WTC11 (cell line): Measurements from ENCODE around the gene KIAA1755. TPM values are rescaled to one million over a fixed set of nuclear protein-coding genes. Genes with fewer than 3 reads are reported as not detected.

Experiments used
- ATAC-seq: fragments of 200-7000 bp; cut with Tn5 transposase; 2 replicates; pipeline ENCODE4 v1.10.0; 2021; ENCODE audit warnings: mild to moderate bottlenecking, moderate library complexity
- CTCF ChIA-PET: fragments of 300-600 bp; sonication (Branson Sonifier 250); formaldehyde crosslinking; loops from one replicate; lab custom pipeline; 2021; ENCODE audit warnings: antibody characterized with exemption; lab: Charles Lee
- POLR2A ChIA-PET: fragments of 350-600 bp; sonication (Branson Sonifier 250); formaldehyde crosslinking; loops from one replicate; lab custom pipeline; 2021; ENCODE audit warnings: antibody characterized with exemption; lab: Charles Lee
- DNase-seq: peaks from one replicate; pipeline ENCODE4 v3.0.0; 2021; ENCODE audit warnings: low spot score
- H3K27ac Mint-ChIP-seq: 2 replicates; pipeline ENCODE4 v1.8.0; 2021; ENCODE audit warnings: mixed read lengths
- H3K27me3 Mint-ChIP-seq: 2 replicates; pipeline ENCODE4 v1.8.0; 2021; ENCODE audit warnings: low read depth, mild to moderate bottlenecking, moderate library complexity, mixed read lengths
- H3K36me3 Mint-ChIP-seq: 2 replicates; pipeline ENCODE4 v1.8.0; 2021; ENCODE audit warnings: mixed read lengths
- H3K4me1 Mint-ChIP-seq: 2 replicates; pipeline ENCODE4 v1.8.0; 2022; ENCODE audit warnings: mixed read lengths
- H3K4me3 Mint-ChIP-seq: 2 replicates; pipeline ENCODE4 v1.8.0; 2021; ENCODE audit warnings: mild to moderate bottlenecking, moderate library complexity, mixed read lengths
- H3K9me3 Mint-ChIP-seq: 2 replicates; pipeline ENCODE4 v1.8.0; 2021; ENCODE audit warnings: mixed read lengths
- ESRRA ChIP-seq: sonication (generic); formaldehyde crosslinking; IDR thresholded peaks from 2 replicates; pipeline ENCODE4 v1.8.1; 2022; ENCODE audit warnings: mild to moderate bottlenecking, missing genetic modification reagents, borderline replicate concordance
- ETV6 ChIP-seq: sonication (generic); formaldehyde crosslinking; IDR thresholded peaks from 2 replicates; pipeline ENCODE4 v1.8.1; 2022; ENCODE audit warnings: mild to moderate bottlenecking, missing genetic modification reagents
- FOXP1 ChIP-seq: sonication (generic); formaldehyde crosslinking; IDR thresholded peaks from 2 replicates; pipeline ENCODE4 v1.8.0; 2022; ENCODE audit warnings: missing genetic modification reagents, mild to moderate bottlenecking, moderate library complexity, borderline replicate concordance
- GTF2I ChIP-seq: fragments of 250-450 bp; sonication (Bioruptor Pico); conservative IDR thresholded peaks from 2 replicates; pipeline ENCODE4 v1.4.0; 2021; ENCODE audit warnings: mild to moderate bottlenecking
- NFATC4 ChIP-seq: fragments of 250-450 bp; sonication (Bioruptor Pico); IDR thresholded peaks from 2 replicates; pipeline ENCODE4 v1.9.0; 2021; ENCODE audit warnings: mild to moderate bottlenecking
- PRRX2 ChIP-seq: fragments of 250-450 bp; sonication (Bioruptor Pico); IDR thresholded peaks from 2 replicates; pipeline ENCODE4 v1.8.0; 2021; ENCODE audit warnings: mild to moderate bottlenecking
- TCF7 ChIP-seq: sonication (generic); formaldehyde crosslinking; IDR thresholded peaks from 2 replicates; pipeline ENCODE4 v1.8.0; 2022; ENCODE audit warnings: mild to moderate bottlenecking, low read depth, missing genetic modification reagents, moderate library complexity
- ZNF121 ChIP-seq: sonication (generic); formaldehyde crosslinking; IDR thresholded peaks from 2 replicates; pipeline ENCODE4 v1.8.0; 2023; ENCODE audit warnings: missing genetic modification reagents
- ZNF138 ChIP-seq: sonication (generic); formaldehyde crosslinking; conservative IDR thresholded peaks from 2 replicates; pipeline ENCODE4 v1.8.1; 2022; ENCODE audit warnings: mild to moderate bottlenecking, moderate library complexity, missing genetic modification reagents
- ZNF263 ChIP-seq: sonication (generic); formaldehyde crosslinking; IDR thresholded peaks from 2 replicates; pipeline ENCODE4 v1.8.1; 2022; ENCODE audit warnings: low read depth, mild to moderate bottlenecking, moderate library complexity, missing genetic modification reagents
- ZNF416 ChIP-seq: fragments of 250-450 bp; sonication (Bioruptor Pico); IDR thresholded peaks from 2 replicates; pipeline ENCODE4 v1.9.0; 2021; ENCODE audit warnings: mild to moderate bottlenecking, inconsistent platforms
- total RNA-seq: library from RNA; stranded (reverse); gene quantifications from 3 replicates; pipeline ENCODE4 v1.2.3, GENCODE V29; 2021
- TF ChIP-seq, protein P1 (sequence below): fragments of 250-450 bp; sonication (Bioruptor Pico); IDR thresholded peaks from 2 replicates; pipeline ENCODE4 v1.9.0; 2021; ENCODE audit warnings: moderate library complexity, mild to moderate bottlenecking, inconsistent platforms, borderline replicate concordance
- TF ChIP-seq, protein P2 (sequence below): fragments of 250-450 bp; sonication (Bioruptor Pico); IDR thresholded peaks from 2 replicates; pipeline ENCODE4 v1.9.0; 2021; ENCODE audit warnings: mild to moderate bottlenecking, borderline replicate concordance
- TF ChIP-seq, protein P3 (sequence below): sonication (generic); formaldehyde crosslinking; IDR thresholded peaks from 2 replicates; pipeline ENCODE4 v1.8.1; 2022; ENCODE audit warnings: low read depth, mild to moderate bottlenecking, moderate library complexity, missing genetic modification reagents, borderline replicate concordance
- TF ChIP-seq, protein P4 (sequence below): sonication (generic); formaldehyde crosslinking; IDR thresholded peaks from 2 replicates; pipeline ENCODE4 v1.8.1; 2023; ENCODE audit warnings: mild to moderate bottlenecking, missing genetic modification reagents
- TF ChIP-seq, protein P5 (sequence below): sonication (generic); formaldehyde crosslinking; IDR thresholded peaks from 2 replicates; pipeline ENCODE4 v1.8.1; 2022; ENCODE audit warnings: mild to moderate bottlenecking, missing genetic modification reagents, moderate library complexity, borderline replicate concordance
- TF ChIP-seq, protein P6 (sequence below): fragments of 250-450 bp; sonication (Bioruptor Pico); IDR thresholded peaks from 2 replicates; pipeline ENCODE4 v1.9.0; 2021; ENCODE audit warnings: mild to moderate bottlenecking
- TF ChIP-seq, protein P7 (sequence below): sonication (generic); formaldehyde crosslinking; IDR thresholded peaks from 2 replicates; pipeline ENCODE4 v1.8.0; 2022; ENCODE audit warnings: mild to moderate bottlenecking, missing genetic modification reagents
- TF ChIP-seq, protein P8 (sequence below): sonication (generic); formaldehyde crosslinking; IDR thresholded peaks from 2 replicates; pipeline ENCODE4 v1.8.0; 2023; ENCODE audit warnings: missing genetic modification reagents

The KIAA1755 gene
- total RNA-seq, 1 experiment from 2014 or later = 0.50 TPM

DNA sequence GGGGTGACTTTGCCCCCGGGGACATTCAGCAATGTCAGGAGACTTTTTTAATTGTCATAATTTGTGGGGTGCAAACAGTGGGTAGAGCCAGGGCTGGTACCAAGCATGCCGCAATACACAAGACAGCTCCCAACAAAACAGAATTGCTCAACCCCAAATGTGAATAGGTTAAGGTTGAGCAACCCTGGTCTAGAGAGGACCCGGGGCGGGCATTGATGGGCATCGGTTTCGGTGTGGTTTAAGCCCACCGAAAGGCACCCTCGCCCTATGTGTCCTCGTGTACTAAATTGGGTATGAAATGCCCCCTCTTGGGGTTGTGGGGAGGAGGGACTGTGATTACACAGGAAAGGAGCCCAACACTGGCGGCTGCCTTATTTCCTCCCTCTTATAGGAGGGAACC, 36.0 kb downstream of the KIAA1755 start:
- no peaks in the 10 kb centered on the region for H3K4me1 Mint-ChIP-seq
- H3K36me3 Mint-ChIP-seq = no peaks in the 10 kb centered on the region
- DNase-seq = no peak
- peaks cover 4% of the 10 kb centered on the region for H3K9me3 Mint-ChIP-seq
- TF ChIP-seq ZNF138 (CRISPR knock-in tag) = no peak
- TF ChIP-seq FOXP1 = no peak
- TF ChIP-seq, protein P1, sequence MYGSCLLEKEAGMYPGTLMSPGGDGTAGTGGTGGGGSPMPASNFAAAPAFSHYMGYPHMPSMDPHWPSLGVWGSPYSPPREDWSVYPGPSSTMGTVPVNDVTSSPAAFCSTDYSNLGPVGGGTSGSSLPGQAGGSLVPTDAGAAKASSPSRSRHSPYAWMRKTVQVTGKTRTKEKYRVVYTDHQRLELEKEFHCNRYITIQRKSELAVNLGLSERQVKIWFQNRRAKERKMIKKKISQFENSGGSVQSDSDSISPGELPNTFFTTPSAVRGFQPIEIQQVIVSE = no peak
- TF ChIP-seq, protein P2, sequence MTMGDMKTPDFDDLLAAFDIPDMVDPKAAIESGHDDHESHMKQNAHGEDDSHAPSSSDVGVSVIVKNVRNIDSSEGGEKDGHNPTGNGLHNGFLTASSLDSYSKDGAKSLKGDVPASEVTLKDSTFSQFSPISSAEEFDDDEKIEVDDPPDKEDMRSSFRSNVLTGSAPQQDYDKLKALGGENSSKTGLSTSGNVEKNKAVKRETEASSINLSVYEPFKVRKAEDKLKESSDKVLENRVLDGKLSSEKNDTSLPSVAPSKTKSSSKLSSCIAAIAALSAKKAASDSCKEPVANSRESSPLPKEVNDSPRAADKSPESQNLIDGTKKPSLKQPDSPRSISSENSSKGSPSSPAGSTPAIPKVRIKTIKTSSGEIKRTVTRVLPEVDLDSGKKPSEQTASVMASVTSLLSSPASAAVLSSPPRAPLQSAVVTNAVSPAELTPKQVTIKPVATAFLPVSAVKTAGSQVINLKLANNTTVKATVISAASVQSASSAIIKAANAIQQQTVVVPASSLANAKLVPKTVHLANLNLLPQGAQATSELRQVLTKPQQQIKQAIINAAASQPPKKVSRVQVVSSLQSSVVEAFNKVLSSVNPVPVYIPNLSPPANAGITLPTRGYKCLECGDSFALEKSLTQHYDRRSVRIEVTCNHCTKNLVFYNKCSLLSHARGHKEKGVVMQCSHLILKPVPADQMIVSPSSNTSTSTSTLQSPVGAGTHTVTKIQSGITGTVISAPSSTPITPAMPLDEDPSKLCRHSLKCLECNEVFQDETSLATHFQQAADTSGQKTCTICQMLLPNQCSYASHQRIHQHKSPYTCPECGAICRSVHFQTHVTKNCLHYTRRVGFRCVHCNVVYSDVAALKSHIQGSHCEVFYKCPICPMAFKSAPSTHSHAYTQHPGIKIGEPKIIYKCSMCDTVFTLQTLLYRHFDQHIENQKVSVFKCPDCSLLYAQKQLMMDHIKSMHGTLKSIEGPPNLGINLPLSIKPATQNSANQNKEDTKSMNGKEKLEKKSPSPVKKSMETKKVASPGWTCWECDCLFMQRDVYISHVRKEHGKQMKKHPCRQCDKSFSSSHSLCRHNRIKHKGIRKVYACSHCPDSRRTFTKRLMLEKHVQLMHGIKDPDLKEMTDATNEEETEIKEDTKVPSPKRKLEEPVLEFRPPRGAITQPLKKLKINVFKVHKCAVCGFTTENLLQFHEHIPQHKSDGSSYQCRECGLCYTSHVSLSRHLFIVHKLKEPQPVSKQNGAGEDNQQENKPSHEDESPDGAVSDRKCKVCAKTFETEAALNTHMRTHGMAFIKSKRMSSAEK (CRISPR knock-in tag) = no peak
- TF ChIP-seq, protein P3, sequence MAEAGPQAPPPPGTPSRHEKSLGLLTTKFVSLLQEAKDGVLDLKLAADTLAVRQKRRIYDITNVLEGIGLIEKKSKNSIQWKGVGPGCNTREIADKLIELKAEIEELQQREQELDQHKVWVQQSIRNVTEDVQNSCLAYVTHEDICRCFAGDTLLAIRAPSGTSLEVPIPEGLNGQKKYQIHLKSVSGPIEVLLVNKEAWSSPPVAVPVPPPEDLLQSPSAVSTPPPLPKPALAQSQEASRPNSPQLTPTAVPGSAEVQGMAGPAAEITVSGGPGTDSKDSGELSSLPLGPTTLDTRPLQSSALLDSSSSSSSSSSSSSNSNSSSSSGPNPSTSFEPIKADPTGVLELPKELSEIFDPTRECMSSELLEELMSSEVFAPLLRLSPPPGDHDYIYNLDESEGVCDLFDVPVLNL (CRISPR knock-in tag) = no peak
- no peak for TF ChIP-seq TCF7 (CRISPR knock-in tag)
- TF ChIP-seq, protein P4, sequence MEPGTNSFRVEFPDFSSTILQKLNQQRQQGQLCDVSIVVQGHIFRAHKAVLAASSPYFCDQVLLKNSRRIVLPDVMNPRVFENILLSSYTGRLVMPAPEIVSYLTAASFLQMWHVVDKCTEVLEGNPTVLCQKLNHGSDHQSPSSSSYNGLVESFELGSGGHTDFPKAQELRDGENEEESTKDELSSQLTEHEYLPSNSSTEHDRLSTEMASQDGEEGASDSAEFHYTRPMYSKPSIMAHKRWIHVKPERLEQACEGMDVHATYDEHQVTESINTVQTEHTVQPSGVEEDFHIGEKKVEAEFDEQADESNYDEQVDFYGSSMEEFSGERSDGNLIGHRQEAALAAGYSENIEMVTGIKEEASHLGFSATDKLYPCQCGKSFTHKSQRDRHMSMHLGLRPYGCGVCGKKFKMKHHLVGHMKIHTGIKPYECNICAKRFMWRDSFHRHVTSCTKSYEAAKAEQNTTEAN (CRISPR knock-in tag) = no peak
- TF ChIP-seq, protein P5, sequence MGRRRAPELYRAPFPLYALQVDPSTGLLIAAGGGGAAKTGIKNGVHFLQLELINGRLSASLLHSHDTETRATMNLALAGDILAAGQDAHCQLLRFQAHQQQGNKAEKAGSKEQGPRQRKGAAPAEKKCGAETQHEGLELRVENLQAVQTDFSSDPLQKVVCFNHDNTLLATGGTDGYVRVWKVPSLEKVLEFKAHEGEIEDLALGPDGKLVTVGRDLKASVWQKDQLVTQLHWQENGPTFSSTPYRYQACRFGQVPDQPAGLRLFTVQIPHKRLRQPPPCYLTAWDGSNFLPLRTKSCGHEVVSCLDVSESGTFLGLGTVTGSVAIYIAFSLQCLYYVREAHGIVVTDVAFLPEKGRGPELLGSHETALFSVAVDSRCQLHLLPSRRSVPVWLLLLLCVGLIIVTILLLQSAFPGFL = no peak
- no peak for TF ChIP-seq ZNF121 (CRISPR knock-in tag)
- TF ChIP-seq, protein P6, sequence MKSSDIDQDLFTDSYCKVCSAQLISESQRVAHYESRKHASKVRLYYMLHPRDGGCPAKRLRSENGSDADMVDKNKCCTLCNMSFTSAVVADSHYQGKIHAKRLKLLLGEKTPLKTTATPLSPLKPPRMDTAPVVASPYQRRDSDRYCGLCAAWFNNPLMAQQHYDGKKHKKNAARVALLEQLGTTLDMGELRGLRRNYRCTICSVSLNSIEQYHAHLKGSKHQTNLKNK (CRISPR knock-in tag) = no peak
- no peak for TF ChIP-seq ZNF416 (CRISPR knock-in tag)
- TF ChIP-seq, protein P7, sequence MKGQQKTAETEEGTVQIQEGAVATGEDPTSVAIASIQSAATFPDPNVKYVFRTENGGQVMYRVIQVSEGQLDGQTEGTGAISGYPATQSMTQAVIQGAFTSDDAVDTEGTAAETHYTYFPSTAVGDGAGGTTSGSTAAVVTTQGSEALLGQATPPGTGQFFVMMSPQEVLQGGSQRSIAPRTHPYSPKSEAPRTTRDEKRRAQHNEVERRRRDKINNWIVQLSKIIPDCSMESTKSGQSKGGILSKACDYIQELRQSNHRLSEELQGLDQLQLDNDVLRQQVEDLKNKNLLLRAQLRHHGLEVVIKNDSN = no peak
- TF ChIP-seq, all 79 proteins: peak for 0
- POLR2A ChIA-PET = no interaction called here
- no peak overlapping the region for H3K27ac Mint-ChIP-seq
- ATAC-seq = no peak
- no peak overlapping the region for H3K4me3 Mint-ChIP-seq
- no peaks in the 10 kb centered on the region; the same call in 1 of the 2 replicates for H3K27me3 Mint-ChIP-seq
- CTCF ChIA-PET = interaction anchor here (0.8 to 9.8 kb wide), 5 partner anchors 49 to 167 kb away, joined by 3 to 134 read pairs (median 8); no protein-coding TSS in a partner anchor

DNA sequence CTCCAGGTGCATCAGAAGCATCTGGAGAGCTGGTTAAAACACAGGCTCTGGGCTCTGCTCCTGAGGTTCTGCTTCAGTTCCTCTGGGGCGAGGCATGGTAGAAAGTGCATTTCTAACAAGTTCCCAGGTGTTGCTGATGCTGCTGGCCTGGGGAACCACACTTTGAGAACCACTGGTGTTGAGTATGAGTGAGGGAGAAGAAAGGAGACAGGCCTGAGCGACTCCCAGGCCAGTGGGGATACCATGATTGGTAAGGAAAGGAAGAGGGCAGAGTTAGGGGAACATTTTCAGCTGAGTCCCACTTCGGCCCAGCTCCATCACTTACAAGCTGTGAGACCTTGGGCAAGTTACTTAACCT, 36.8 kb downstream of the KIAA1755 start:
- no peaks in the 10 kb centered on the region; the same call in 1 of the 2 replicates for H3K27me3 Mint-ChIP-seq
- ChIA-PET POLR2A (interaction anchor here (0.5 kb wide), 1 partner anchor 231 kb away, joined by 3 read pairs; no protein-coding TSS in a partner anchor), CTCF (interaction anchor here (1.0 to 9.8 kb wide), 6 partner anchors 48 to 185 kb away, joined by 3 to 134 read pairs (median 5); no protein-coding TSS in a partner anchor)
- no peaks in the 10 kb centered on the region for H3K4me1 Mint-ChIP-seq
- ATAC-seq (no peak), DNase-seq (no peak)
- no peak overlapping the region for H3K27ac Mint-ChIP-seq
- H3K9me3 Mint-ChIP-seq = peaks cover 4% of the 10 kb centered on the region
- TF ChIP-seq ZNF263 (no peak), ESRRA (no peak), GTF2I (CRISPR knock-in tag) (no peak), NFATC4 (no peak), PRRX2 (CRISPR knock-in tag) (no peak), ETV6 (CRISPR knock-in tag) (no peak), ZNF121 (CRISPR knock-in tag) (no peak), TCF7 (CRISPR knock-in tag) (no peak)
- TF ChIP-seq, protein P8, sequence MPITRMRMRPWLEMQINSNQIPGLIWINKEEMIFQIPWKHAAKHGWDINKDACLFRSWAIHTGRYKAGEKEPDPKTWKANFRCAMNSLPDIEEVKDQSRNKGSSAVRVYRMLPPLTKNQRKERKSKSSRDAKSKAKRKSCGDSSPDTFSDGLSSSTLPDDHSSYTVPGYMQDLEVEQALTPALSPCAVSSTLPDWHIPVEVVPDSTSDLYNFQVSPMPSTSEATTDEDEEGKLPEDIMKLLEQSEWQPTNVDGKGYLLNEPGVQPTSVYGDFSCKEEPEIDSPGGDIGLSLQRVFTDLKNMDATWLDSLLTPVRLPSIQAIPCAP (CRISPR knock-in tag) = no peak
- TF ChIP-seq, protein P3 (CRISPR knock-in tag) = no peak
- no peaks in the 10 kb centered on the region for H3K36me3 Mint-ChIP-seq
- no peak overlapping the region for H3K4me3 Mint-ChIP-seq
